Esophagus squamous epithelium (tissue), 5 donors: ENCODE results near the gene ODC1. TPM values are rescaled to one million over a fixed set of nuclear protein-coding genes. Genes with fewer than 3 reads are reported as not detected.
A peak's percentile ranks its signal among the peaks of the same experiment; 100 is the strongest.

Experiments used
- DNase-seq: peaks from one replicate; lab custom pipeline; 2025; lab: John Stamatoyannopoulos, UW
- H3K27ac ChIP-seq, 4 donors: fragments of 200-600 bp; sonication (generic); one replicate each; pipeline ENCODE4 v1.5.1; 2016 to 2019; ENCODE audit warnings: mild to moderate bottlenecking in 1 of 4
- H3K27me3 ChIP-seq, 4 donors: fragments of 200-600 bp; sonication (generic); 1 replicate in 3 of 4; 2 replicates in 1 of 4; pipeline versions ENCODE4 v1.5.1 to v1.6.0; 2017 to 2021; ENCODE audit warnings: antibody characterized with exemption in 1 of 4
- H3K36me3 ChIP-seq, 3 donors: fragments of 200-600 bp; sonication (generic); one replicate each; pipeline ENCODE4 v1.5.1; 2016 to 2019
- H3K4me1 ChIP-seq, 3 donors: fragments of 200-600 bp; sonication (generic); one replicate each; pipeline ENCODE4 v1.5.1; 2017 to 2019
- H3K4me3 ChIP-seq, 4 donors: fragments of 200-600 bp; sonication (generic); 1 replicate in 3 of 4; 2 replicates in 1 of 4; pipeline ENCODE4 v1.5.1; 2016 to 2019; ENCODE audit warnings: mild to moderate bottlenecking in 2 of 4, moderate library complexity in 1 of 4
- H3K9me3 ChIP-seq, 3 donors: fragments of 200-600 bp; sonication (generic); one replicate each; pipeline ENCODE4 v1.5.1; 2016 to 2019
- CTCF ChIP-seq, 6 experiments: fragments of 450-650 bp in 4 of 6; fragments of 200-600 bp in 2 of 6; sonication (generic) in 2 of 6; IDR thresholded peaks; one replicate each; pipeline ENCODE4 v1.5.1; 2016 to 2019; ENCODE audit warnings: antibody characterized with exemption in 6 of 6, mild to moderate bottlenecking in 4 of 6, moderate library complexity in 4 of 6
- POLR2A ChIP-seq, 4 donors: fragments of 450-650 bp; IDR thresholded peaks; one replicate each; pipeline ENCODE4 v1.6.1; 2017; ENCODE audit warnings: antibody characterized with exemption in 4 of 4, mild to moderate bottlenecking in 4 of 4, moderate library complexity in 3 of 4
- WGBS, 2 donors: methylation state at CpG; one replicate each; pipeline ENCODE4 v1.1.5; 2018; 5-methylcytosine and 5-hydroxymethylcytosine counted together
- intact Hi-C: fragments of 100-400 bp; cut with DNase I; formaldehyde crosslinking; loops from one replicate; pipeline ENCODE4 v1.15.0; 2022
- total RNA-seq, 4 donors: library from RNA; depleted of rRNA; stranded (reverse); fragments of >200 nt; gene quantifications; one replicate each; pipeline ENCODE4 v1.1.0, GENCODE V29; 2016
- donor health status: DM: yes; HTN: yes; CAD: no.

Gene ODC1
- total RNA-seq, 4 donors from 2014 or later, result 14.9 to 66.8 (median 26.3) TPM

- DNase-seq, result no peak
- Histone ChIP-seq H3K27ac (no peak overlapping the region), H3K36me3 (peaks cover 9 to 39% (median 17%) of the 10 kb centered on the region in 3 donors), H3K9me3 (no peaks in the 10 kb centered on the region), H3K27me3 (peaks cover 0 to 2% (median 0%) of the 10 kb centered on the region in 4 donors), H3K4me1 (peaks cover 0 to 9% (median 1%) of the 10 kb centered on the region in 3 donors), H3K4me3 (no peak overlapping the region)
- intact Hi-C loops, result loop anchor here (10.0 kb wide), 1 partner anchor 363 kb away; no protein-coding TSS in a partner anchor
- WGBS, 2 donors, result 71 to 77% methylated on average over 8 to 9 of the region's 9 CpGs
- no peak for TF ChIP-seq POLR2A (IDR thresholded peaks at IDR 0.05)
- no peak for TF ChIP-seq CTCF (IDR thresholded peaks at IDR 0.05)
Observed at GRCh38 chr2:10437806-10438205, 10.3 kb downstream of the ODC1 start.

GRCh38 chr2:10436583-10437110 is 11.5 kb downstream of the ODC1 start:
- TF ChIP-seq CTCF (IDR thresholded peaks at IDR 0.05), result no peak
- TF ChIP-seq POLR2A (IDR thresholded peaks at IDR 0.05), result no peak

GRCh38 chr2:10435820-10436204 is 12.3 kb downstream of the ODC1 start:
- Histone ChIP-seq H3K27ac (no peak overlapping the region), H3K27me3 (peaks cover 0 to 17% (median 0%) of the 10 kb centered on the region in 4 donors), H3K36me3 (peaks cover 9 to 19% (median 9%) of the 10 kb centered on the region in 3 donors), H3K4me3 (no peak overlapping the region), H3K4me1 (peaks cover 0 to 23% (median 11%) of the 10 kb centered on the region in 3 donors), H3K9me3 (no peaks in the 10 kb centered on the region)
- 96 to 100% methylated on average over 3 to 5 of the region's 14 CpGs for WGBS, 2 donors
- intact Hi-C loops, result loop anchor here (10.0 kb wide), 1 partner anchor 361 kb away; no protein-coding TSS in a partner anchor
- no peak for TF ChIP-seq CTCF (IDR thresholded peaks at IDR 0.05)
- no peak for TF ChIP-seq POLR2A (IDR thresholded peaks at IDR 0.05)
- no peak for DNase-seq

More at GRCh38 chr2:10436583-10437110, 11.5 kb downstream of the ODC1 start:
- WGBS, 2 donors, result 74 to 88% methylated on average over 9 of the region's 13 CpGs
- Histone ChIP-seq H3K27ac (no peak overlapping the region), H3K36me3 (peaks cover 9 to 27% (median 9%) of the 10 kb centered on the region in 3 donors), H3K4me1 (peaks cover 0 to 20% (median 10%) of the 10 kb centered on the region in 3 donors), H3K9me3 (no peaks in the 10 kb centered on the region), H3K27me3 (peaks cover 0 to 14% (median 0%) of the 10 kb centered on the region in 4 donors), H3K4me3 (no peak overlapping the region)
- DNase-seq, result no peak
- intact Hi-C loops, result loop anchor here (10.0 kb wide), 1 partner anchor 362 kb away; no protein-coding TSS in a partner anchor

- Histone ChIP-seq H3K4me3 (no peak overlapping the region), H3K9me3 (no peaks in the 10 kb centered on the region), H3K4me1 (peaks cover 0 to 23% (median 11%) of the 10 kb centered on the region in 3 donors), H3K36me3 (peaks cover 4 to 12% (median 4%) of the 10 kb centered on the region in 3 donors), H3K27me3 (peaks cover 0 to 17% (median 0%) of the 10 kb centered on the region in 4 donors), H3K27ac (no peak overlapping the region)
- TF ChIP-seq POLR2A (IDR thresholded peaks at IDR 0.05) (no peak), CTCF (IDR thresholded peaks at IDR 0.05) (peak; percentile 93 to 97 (median 96))
- 37 to 78% methylated on average over 3 to 6 of the region's 28 CpGs for WGBS, 2 donors
- no peak for DNase-seq
- intact Hi-C loops, result loop anchor here (5.0 to 10.0 kb wide), 2 partner anchors 308 to 360 kb away; no protein-coding TSS in a partner anchor
Observed at GRCh38 chr2:10434886-10435819, 13.0 kb downstream of the ODC1 start.
